ENCODE results near the gene UCHL1. TPM values are rescaled to one million over a fixed set of nuclear protein-coding genes. Genes with fewer than 3 reads are reported as not detected.

The UCHL1 gene
- total RNA-seq, 4 donors from 2014 or later, result 15.3 to 205 (median 163) TPM

- DNase-seq (ENCODE audit: low spot score) (no peak), ATAC-seq (ENCODE audit: low FRiP score) (no peak)
- TF ChIP-seq CTCF (IDR thresholded peaks at IDR 0.05), result no peak
These were observed 31.5 kb downstream of the UCHL1 start for GRCh38 chr4:41288254-41288653.

- DNase-seq (ENCODE audit: low spot score) (no peak), ATAC-seq (ENCODE audit: low FRiP score) (no peak)
- no peak for TF ChIP-seq CTCF (IDR thresholded peaks at IDR 0.05)
These were observed 33.8 kb downstream of the UCHL1 start for GRCh38 chr4:41290479-41290878.

- no peak for DNase-seq (ENCODE audit: low spot score)
- no peak for ATAC-seq (ENCODE audit: low FRiP score)
- no peak for TF ChIP-seq CTCF (IDR thresholded peaks at IDR 0.05)
These were observed 37.8 kb downstream of the UCHL1 start for GRCh38 chr4:41294445-41295062.

- ATAC-seq (ENCODE audit: low FRiP score) (no peak), DNase-seq (ENCODE audit: low spot score) (no peak)
- TF ChIP-seq CTCF (IDR thresholded peaks at IDR 0.05), result no peak
These were observed 40.3 kb downstream of the UCHL1 start for GRCh38 chr4:41296995-41297394.

GRCh38 chr4:41297832-41298231, 41.1 kb downstream of the UCHL1 start:
- ATAC-seq (ENCODE audit: low FRiP score) (no peak), DNase-seq (ENCODE audit: low spot score) (no peak)
- TF ChIP-seq CTCF (IDR thresholded peaks at IDR 0.05), result no peak

GRCh38 chr4:41299486-41299885, 42.8 kb downstream of the UCHL1 start:
- DNase-seq (ENCODE audit: low spot score), result no peak
- TF ChIP-seq CTCF (IDR thresholded peaks at IDR 0.05), result no peak
- ATAC-seq (ENCODE audit: low FRiP score), result no peak

GRCh38 chr4:41301137-41301536, 44.4 kb downstream of the UCHL1 start:
- DNase-seq (ENCODE audit: low spot score) (no peak), ATAC-seq (ENCODE audit: low FRiP score) (no peak)
- no peak for TF ChIP-seq CTCF (IDR thresholded peaks at IDR 0.05)

All from omental fat pad (tissue), 4 donors.